Measurements from ENCODE around the gene NMNAT3. TPM values are rescaled to one million over a fixed set of nuclear protein-coding genes. Genes with fewer than 3 reads are reported as not detected.

The NMNAT3 gene
- under 1 TPM; 0.55 to 0.80 TPM for total RNA-seq

GRCh38 chr3:139677388-139678155, at the start of gene NMNAT3:
Gene NMNAT3 (minus strand): TSS chr3:139677972. CDS start chr3:139627724, 50,248 bp downstream.
- ATAC-seq (peak; percentile 99), DNase-seq (peak; percentile 78)
- no peak within 1 kb of the TSS for H3K27ac Mint-ChIP-seq
- H3K9me3 Mint-ChIP-seq (ENCODE audit: low read depth) = no peaks in the 10 kb centered on the region
- no peaks in the 10 kb centered on the region for H3K36me3 Mint-ChIP-seq
- H3K4me1 Mint-ChIP-seq = peaks cover 5% of the 10 kb centered on the region
- peak within 1 kb of the TSS; percentile 69 for H3K4me3 Mint-ChIP-seq
- CTCF ChIA-PET = interaction anchor here (1.0 kb wide), 1 partner anchor 249 kb away, joined by 3 read pairs; no protein-coding TSS in a partner anchor
- H3K27me3 Mint-ChIP-seq = peaks cover 25% of the 10 kb centered on the region

- DNase-seq = no peak
- ATAC-seq = no peak
- Mint-ChIP-seq H3K27ac (no peak overlapping the region), H3K27me3 (peaks cover 7% of the 10 kb centered on the region), H3K4me3 (no peak overlapping the region), H3K36me3 (no peaks in the 10 kb centered on the region), H3K9me3 (ENCODE audit: low read depth) (no peaks in the 10 kb centered on the region), H3K4me1 (no peaks in the 10 kb centered on the region)
- CTCF ChIA-PET = no interaction called here
These were observed 43.6 kb upstream of the NMNAT3 start for GRCh38 chr3:139721370-139721769.

- DNase-seq (no peak), ATAC-seq (no peak)
- no peaks in the 10 kb centered on the region for H3K4me1 Mint-ChIP-seq
- no peaks in the 10 kb centered on the region for H3K36me3 Mint-ChIP-seq
- H3K9me3 Mint-ChIP-seq (ENCODE audit: low read depth) = no peaks in the 10 kb centered on the region
- H3K4me3 Mint-ChIP-seq = no peak overlapping the region
- CTCF ChIA-PET = no interaction called here
- H3K27me3 Mint-ChIP-seq = peaks cover 7% of the 10 kb centered on the region
- H3K27ac Mint-ChIP-seq = no peak overlapping the region
These were observed 40.6 kb upstream of the NMNAT3 start for GRCh38 chr3:139718415-139718814.

- Mint-ChIP-seq H3K9me3 (ENCODE audit: low read depth) (no peaks in the 10 kb centered on the region), H3K27ac (no peak overlapping the region), H3K27me3 (peaks cover 5% of the 10 kb centered on the region), H3K4me1 (no peaks in the 10 kb centered on the region), H3K4me3 (no peak overlapping the region), H3K36me3 (no peaks in the 10 kb centered on the region)
- ATAC-seq (no peak), DNase-seq (no peak)
- CTCF ChIA-PET = no interaction called here
These were observed 39.2 kb upstream of the NMNAT3 start for GRCh38 chr3:139716908-139717485.

- Mint-ChIP-seq H3K4me3 (no peak overlapping the region), H3K36me3 (no peaks in the 10 kb centered on the region), H3K4me1 (no peaks in the 10 kb centered on the region), H3K27ac (no peak overlapping the region), H3K27me3 (peaks cover 7% of the 10 kb centered on the region), H3K9me3 (ENCODE audit: low read depth) (no peaks in the 10 kb centered on the region)
- CTCF ChIA-PET = no interaction called here
- DNase-seq (no peak), ATAC-seq (no peak)
These were observed 38.1 kb upstream of the NMNAT3 start for GRCh38 chr3:139715743-139716360.

GRCh38 chr3:139715166-139715565, 37.4 kb upstream of the NMNAT3 start:
- ATAC-seq (no peak), DNase-seq (no peak)
- no peaks in the 10 kb centered on the region for H3K9me3 Mint-ChIP-seq (ENCODE audit: low read depth)
- H3K27ac Mint-ChIP-seq = no peak overlapping the region
- H3K4me1 Mint-ChIP-seq = no peaks in the 10 kb centered on the region
- CTCF ChIA-PET = no interaction called here
- H3K4me3 Mint-ChIP-seq = no peak overlapping the region
- peaks cover 12% of the 10 kb centered on the region for H3K27me3 Mint-ChIP-seq
- H3K36me3 Mint-ChIP-seq = no peaks in the 10 kb centered on the region

GRCh38 chr3:139710212-139710611, 32.4 kb upstream of the NMNAT3 start:
- DNase-seq = no peak
- H3K4me1 Mint-ChIP-seq = no peaks in the 10 kb centered on the region
- no peak overlapping the region for H3K27ac Mint-ChIP-seq
- H3K27me3 Mint-ChIP-seq = peaks cover 12% of the 10 kb centered on the region
- H3K36me3 Mint-ChIP-seq = no peaks in the 10 kb centered on the region
- CTCF ChIA-PET = no interaction called here
- no peaks in the 10 kb centered on the region for H3K9me3 Mint-ChIP-seq (ENCODE audit: low read depth)
- ATAC-seq = no peak
- H3K4me3 Mint-ChIP-seq = no peak overlapping the region

- DNase-seq = no peak
- Mint-ChIP-seq H3K4me3 (no peak overlapping the region), H3K36me3 (no peaks in the 10 kb centered on the region), H3K4me1 (no peaks in the 10 kb centered on the region), H3K27me3 (peaks cover 3% of the 10 kb centered on the region), H3K9me3 (ENCODE audit: low read depth) (no peaks in the 10 kb centered on the region), H3K27ac (no peak overlapping the region)
- CTCF ChIA-PET = no interaction called here
- ATAC-seq = no peak
These were observed 27.9 kb upstream of the NMNAT3 start for GRCh38 chr3:139705631-139706030.

GRCh38 chr3:139696314-139696604, 18.5 kb upstream of the NMNAT3 start:
- Mint-ChIP-seq H3K4me1 (no peaks in the 10 kb centered on the region), H3K4me3 (no peak overlapping the region), H3K27ac (no peak overlapping the region), H3K27me3 (no peaks in the 10 kb centered on the region), H3K9me3 (ENCODE audit: low read depth) (no peaks in the 10 kb centered on the region), H3K36me3 (no peaks in the 10 kb centered on the region)
- DNase-seq (no peak), ATAC-seq (no peak)
- CTCF ChIA-PET = no interaction called here

GRCh38 chr3:139695426-139696313, 17.9 kb upstream of the NMNAT3 start:
- H3K27ac Mint-ChIP-seq = no peak overlapping the region
- no peaks in the 10 kb centered on the region for H3K27me3 Mint-ChIP-seq
- no peaks in the 10 kb centered on the region for H3K4me1 Mint-ChIP-seq
- CTCF ChIA-PET = no interaction called here
- H3K36me3 Mint-ChIP-seq = no peaks in the 10 kb centered on the region
- H3K9me3 Mint-ChIP-seq (ENCODE audit: low read depth) = no peaks in the 10 kb centered on the region
- ATAC-seq (no peak), DNase-seq (no peak)
- H3K4me3 Mint-ChIP-seq = no peak overlapping the region

GRCh38 chr3:139695007-139695406, 17.2 kb upstream of the NMNAT3 start:
- CTCF ChIA-PET = no interaction called here

GRCh38 chr3:139694542-139694941, 16.8 kb upstream of the NMNAT3 start:
- no peaks in the 10 kb centered on the region for H3K27me3 Mint-ChIP-seq
- DNase-seq = no peak
- ATAC-seq = no peak
- H3K4me3 Mint-ChIP-seq = no peak overlapping the region
- no peaks in the 10 kb centered on the region for H3K4me1 Mint-ChIP-seq
- no peaks in the 10 kb centered on the region for H3K9me3 Mint-ChIP-seq (ENCODE audit: low read depth)
- H3K27ac Mint-ChIP-seq = no peak overlapping the region
- CTCF ChIA-PET = no interaction called here
- no peaks in the 10 kb centered on the region for H3K36me3 Mint-ChIP-seq

More at GRCh38 chr3:139695007-139695406, 17.2 kb upstream of the NMNAT3 start:
- Mint-ChIP-seq H3K36me3 (no peaks in the 10 kb centered on the region), H3K4me3 (no peak overlapping the region), H3K27me3 (no peaks in the 10 kb centered on the region), H3K9me3 (ENCODE audit: low read depth) (no peaks in the 10 kb centered on the region), H3K4me1 (no peaks in the 10 kb centered on the region), H3K27ac (no peak overlapping the region)
- ATAC-seq = no peak
- DNase-seq = no peak

- CTCF ChIA-PET = no interaction called here
- H3K27ac Mint-ChIP-seq = no peak overlapping the region
- ATAC-seq (no peak), DNase-seq (no peak)
- no peaks in the 10 kb centered on the region for H3K9me3 Mint-ChIP-seq (ENCODE audit: low read depth)
- no peak overlapping the region for H3K4me3 Mint-ChIP-seq
- H3K36me3 Mint-ChIP-seq = no peaks in the 10 kb centered on the region
- no peaks in the 10 kb centered on the region for H3K4me1 Mint-ChIP-seq
- peaks cover 2% of the 10 kb centered on the region for H3K27me3 Mint-ChIP-seq
These were observed 13.8 kb upstream of the NMNAT3 start for GRCh38 chr3:139691619-139692018.

Data from activated CD8-positive, alpha-beta memory T cell treated with anti-CD3 and anti-CD28 coated beads, Interleukin-2, amount 10 ng/mL, durations not matched to agents 7 days and 5 days (primary cell).